ENCODE results near the gene GPR84. TPM values are rescaled to one million over a fixed set of nuclear protein-coding genes. Genes with fewer than 3 reads are reported as not detected.
A peak's percentile ranks its signal among the peaks of the same experiment; 100 is the strongest.

Gene GPR84
- total RNA-seq, 2 donors from 2014 or later, result not detected

GRCh38 chr12:54411391-54412241, 47.3 kb upstream of the GPR84 start:
- H3K36me3 ChIP-seq (replicated peaks in 1 of 2; ENCODE audit: insufficient read depth in 1 of 2, low read depth in 2 of 2), result no peaks in the 10 kb centered on the region
- no peaks in the 10 kb centered on the region for H3K27me3 ChIP-seq
- H3K4me1 ChIP-seq, result peaks cover 51% of the 10 kb centered on the region
- H3K27ac ChIP-seq, result peak overlapping the region in 1 of 4 donors; percentile 57
- H3K4me3 ChIP-seq, result no peak overlapping the region
- intact Hi-C loops (cut with DNase I), result no loop called here
- no peaks in the 10 kb centered on the region for H3K9me3 ChIP-seq
- peak; percentile 13 for ATAC-seq
- TF ChIP-seq CTCF (IDR thresholded peaks at IDR 0.05), result no peak
- no peak for TF ChIP-seq POLR2A (IDR thresholded peaks at IDR 0.05)
- 62 to 78% methylated on average over 6 to 10 of the region's 10 CpGs for WGBS, 2 donors
- DNase-seq, result peak in 1 of 4 donors; percentile 71

- H3K4me3 ChIP-seq, result no peak overlapping the region
- H3K9me3 ChIP-seq, result no peaks in the 10 kb centered on the region
- TF ChIP-seq CTCF (IDR thresholded peaks at IDR 0.05) (no peak), POLR2A (IDR thresholded peaks at IDR 0.05) (no peak)
- H3K27me3 ChIP-seq, result no peaks in the 10 kb centered on the region
- H3K4me1 ChIP-seq, result peaks cover 27% of the 10 kb centered on the region
- intact Hi-C loops (cut with DNase I), result no loop called here
- WGBS, 2 donors, result 90 to 91% methylated on average over 7 to 8 of the region's 8 CpGs
- ATAC-seq (no peak), DNase-seq (no peak)
- H3K27ac ChIP-seq, result no peak overlapping the region
- H3K36me3 ChIP-seq (replicated peaks in 1 of 2; ENCODE audit: insufficient read depth in 1 of 2, low read depth in 2 of 2), result no peaks in the 10 kb centered on the region
Observed at GRCh38 chr12:54409267-54409666, 45.0 kb upstream of the GPR84 start.

- no peaks in the 10 kb centered on the region for H3K27me3 ChIP-seq
- H3K4me1 ChIP-seq, result peaks cover 8% of the 10 kb centered on the region
- DNase-seq, result peak in 1 of 4 donors; percentile 32
- ATAC-seq, result no peak
- 52 to 53% methylated on average over 5 of the region's 5 CpGs for WGBS, 2 donors
- H3K27ac ChIP-seq, result no peak overlapping the region
- H3K4me3 ChIP-seq, result no peak overlapping the region
- H3K9me3 ChIP-seq, result no peaks in the 10 kb centered on the region
- TF ChIP-seq POLR2A (IDR thresholded peaks at IDR 0.05) (no peak), CTCF (IDR thresholded peaks at IDR 0.05) (no peak)
- intact Hi-C loops (cut with DNase I), result no loop called here
- no peaks in the 10 kb centered on the region for H3K36me3 ChIP-seq (replicated peaks in 1 of 2; ENCODE audit: insufficient read depth in 1 of 2, low read depth in 2 of 2)
Observed at GRCh38 chr12:54407183-54407905, 43.1 kb upstream of the GPR84 start.

GRCh38 chr12:54405573-54405972, 41.3 kb upstream of the GPR84 start:
- H3K36me3 ChIP-seq (replicated peaks in 1 of 2; ENCODE audit: insufficient read depth in 1 of 2, low read depth in 2 of 2), result no peaks in the 10 kb centered on the region
- ATAC-seq, result no peak
- intact Hi-C loops (cut with DNase I), result no loop called here
- DNase-seq, result no peak
- TF ChIP-seq CTCF (IDR thresholded peaks at IDR 0.05), result no peak
- no peak for TF ChIP-seq POLR2A (IDR thresholded peaks at IDR 0.05)
- H3K4me3 ChIP-seq, result no peak overlapping the region
- H3K27me3 ChIP-seq, result no peaks in the 10 kb centered on the region
- no peaks in the 10 kb centered on the region for H3K4me1 ChIP-seq
- H3K9me3 ChIP-seq, result no peaks in the 10 kb centered on the region
- no peak overlapping the region for H3K27ac ChIP-seq
- WGBS, 2 donors, result 85 to 90% methylated on average over 7 of the region's 7 CpGs
